Hematopoietic multipotent progenitor cell (in vitro differentiated cells): ENCODE measurements around the gene CYB5D1. TPM values are rescaled to one million over a fixed set of nuclear protein-coding genes. Genes with fewer than 3 reads are reported as not detected.
"Not testable (repeated sequence)": the region's sequence is repeated elsewhere in the genome, so short reads cannot be mapped to it uniquely, and the experiment has no call there.

Experiments used
- DNase-seq, 3 donors: peaks; one replicate each; pipeline ENCODE4 v3.0.0-alpha.2; 2011 to 2015; ENCODE audit warnings: low read depth in 2 of 3, low spot score in 2 of 3
- total RNA-seq: library from RNA; depleted of rRNA; stranded (reverse); fragments of >200 nt; gene quantifications from one replicate; pipeline ENCODE4 v1.2.3, GENCODE V29; 2012

The CYB5D1 gene
- total RNA-seq, 1 donor: 9.4 TPM

- peak in 2 of 3 donors; percentile 85 to 95 for DNase-seq
Observed at GRCh38 chr17:7856011-7856810, 1.6 kb upstream of the CYB5D1 start.

DNA sequence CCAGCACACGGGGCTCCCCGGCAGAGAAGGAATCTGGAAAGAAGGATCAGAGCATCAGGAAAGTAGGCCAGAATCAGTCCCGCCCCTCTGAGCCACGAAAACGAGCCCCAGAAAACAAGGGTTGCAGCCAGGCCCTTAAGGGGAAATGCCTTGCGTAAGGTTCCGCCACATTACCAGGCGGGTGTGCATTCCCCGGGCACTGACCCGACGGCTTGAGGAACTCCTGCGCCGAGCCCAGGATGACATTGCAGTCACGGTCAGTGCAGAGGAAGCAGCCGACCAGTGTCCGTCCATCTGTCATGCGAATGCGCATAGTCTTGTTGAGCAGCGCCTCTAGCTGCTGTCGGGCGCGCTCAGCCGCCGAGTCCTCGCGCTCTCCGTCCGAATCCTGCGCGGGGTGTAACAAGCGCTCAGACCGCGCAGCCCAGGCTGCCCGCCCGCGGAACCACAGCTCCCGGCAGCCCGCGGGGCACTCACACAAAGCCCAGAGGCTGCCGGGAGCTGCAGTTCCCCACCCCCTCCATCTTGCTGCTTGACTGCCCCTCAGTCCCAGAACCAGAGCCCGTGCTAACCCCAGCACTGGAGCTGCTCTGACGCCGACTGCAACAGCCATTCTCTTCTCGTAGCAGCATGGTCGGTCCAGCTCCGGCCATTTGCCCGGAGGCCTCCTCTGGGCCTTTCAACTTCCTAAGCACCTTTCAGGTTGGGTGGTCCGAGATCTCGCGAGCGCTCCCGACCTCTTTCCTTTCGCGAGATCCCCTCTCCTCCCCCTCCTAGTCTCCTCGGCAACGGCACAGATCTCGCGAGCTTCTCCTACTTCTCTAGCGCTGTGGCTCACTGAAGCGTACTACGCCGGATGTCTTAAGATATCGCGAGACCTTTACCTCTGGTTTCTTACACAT, 741 bp upstream of the CYB5D1 start, which contains the start of gene NAA38:
Gene NAA38 (minus strand): TSS at position 749 of the 902 bp plus-strand sequence. CDS start 96 bp downstream, at position 653.
- peak in 2 of 3 donors; percentile 99 to 100 for DNase-seq

GRCh38 chr17:7858522-7858810, 663 bp downstream of the CYB5D1 start:
- peak in 2 of 3 donors; percentile 51 to 58 for DNase-seq

DNA sequence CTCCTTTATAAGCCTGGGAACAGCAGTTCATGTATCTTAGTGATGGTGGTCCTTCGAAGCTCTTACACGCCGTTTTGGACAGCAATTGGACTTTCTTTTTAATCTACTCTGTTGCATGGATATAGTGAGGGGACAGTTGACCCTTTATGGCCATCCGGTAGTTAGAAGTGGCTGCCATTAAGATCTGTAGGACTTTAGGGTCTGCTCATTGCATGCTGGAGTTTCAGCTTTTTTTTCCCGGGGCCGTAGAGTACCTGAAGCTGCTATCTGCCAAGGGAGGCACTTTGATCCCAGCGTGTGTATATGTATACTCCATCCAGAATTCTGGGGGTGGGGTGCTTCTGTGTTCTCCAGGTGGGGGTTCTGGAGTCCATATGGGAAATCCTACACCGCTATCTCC, 1.2 kb downstream of the CYB5D1 start:
- DNase-seq: no peak

DNA sequence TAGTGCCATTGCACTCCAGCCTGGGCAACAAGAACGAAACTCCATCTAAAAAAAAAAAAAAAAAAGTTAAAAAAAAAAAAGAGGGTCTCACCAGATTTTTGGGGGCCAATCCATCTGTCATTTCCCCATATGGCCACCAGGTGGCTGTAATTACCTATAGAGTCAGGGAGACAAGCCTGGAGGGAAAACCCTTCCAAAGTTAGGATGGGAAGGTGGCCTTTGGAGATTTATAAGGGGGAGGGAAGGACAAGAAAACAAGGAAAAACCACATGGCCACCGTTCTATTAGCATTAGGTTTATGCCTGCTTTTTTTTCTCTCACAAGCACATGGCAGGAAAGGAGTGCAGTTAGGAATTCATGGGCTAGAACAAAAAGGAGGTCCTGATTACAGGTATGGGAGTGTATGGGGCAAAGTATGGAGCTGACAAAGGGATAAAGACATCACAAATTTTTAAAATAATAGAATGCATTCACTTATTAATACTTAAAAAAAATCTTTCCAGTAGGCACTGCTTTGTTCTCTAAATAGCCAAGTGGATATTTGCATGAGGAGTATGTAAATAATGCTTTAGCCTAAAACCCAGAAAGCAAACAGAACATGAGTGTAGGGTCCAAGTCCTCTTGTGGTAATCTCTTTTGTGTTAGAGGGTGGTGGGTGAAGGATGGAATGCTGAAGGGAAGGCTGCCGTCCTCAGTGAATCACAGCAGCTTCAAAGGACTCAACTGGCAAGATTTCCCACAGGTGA, 5.1 kb downstream of the CYB5D1 start:
- peak in 2 of 3 donors; percentile 56 to 84 for DNase-seq

GRCh38 chr17:7864384-7864783, 6.6 kb downstream of the CYB5D1 start:
- not testable (repeated sequence) for DNase-seq

GRCh38 chr17:7864995-7865650, 7.3 kb downstream of the CYB5D1 start:
- DNase-seq: no peak

- no peak for DNase-seq
Observed at GRCh38 chr17:7867881-7868329, 10.1 kb downstream of the CYB5D1 start.

DNA sequence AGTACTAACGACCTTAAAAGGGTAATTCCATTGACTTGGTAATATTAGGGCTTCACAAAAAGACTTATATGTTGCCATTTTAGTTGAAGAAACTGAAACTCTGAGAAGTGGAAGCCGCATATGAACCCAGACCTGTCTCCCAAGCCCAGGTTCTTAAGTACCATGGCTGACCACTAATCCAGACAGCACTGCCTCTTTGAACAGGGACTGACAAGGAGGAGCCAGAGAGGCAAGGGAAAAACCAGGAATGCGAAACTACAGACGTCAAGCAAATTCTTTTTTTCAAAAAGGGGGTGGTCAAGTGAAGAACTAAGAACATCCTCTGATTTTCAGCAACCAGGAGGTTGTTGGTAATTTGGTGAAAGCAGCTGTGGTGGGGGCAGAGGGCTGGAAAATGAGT, 15.2 kb downstream of the CYB5D1 start:
- no peak for DNase-seq

DNA sequence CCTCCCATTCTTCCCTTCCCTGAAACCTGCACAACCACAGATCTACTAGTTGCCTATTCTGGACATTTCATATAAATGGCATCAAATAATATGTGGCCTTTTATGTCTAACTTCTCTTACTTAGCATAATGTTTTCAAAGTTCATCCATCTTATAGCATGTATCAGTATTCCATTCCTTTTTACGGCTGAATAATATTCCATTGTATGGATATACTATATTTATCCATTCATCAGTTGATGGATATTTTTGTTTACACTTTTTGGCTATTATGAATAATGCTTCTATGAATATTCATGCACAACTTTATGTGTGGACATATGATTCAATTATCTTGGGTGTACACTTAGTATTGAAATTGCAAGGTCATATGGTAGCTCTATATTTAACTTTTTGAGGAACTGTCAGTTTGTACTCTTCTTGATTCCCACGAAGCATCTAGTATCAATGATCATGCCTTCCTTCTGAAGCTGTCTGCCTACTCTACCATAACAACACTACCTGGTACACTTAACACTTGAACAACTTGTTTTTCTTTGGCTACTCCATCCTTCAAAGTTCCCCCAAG, 18.1 kb downstream of the CYB5D1 start:
- no peak for DNase-seq

DNA sequence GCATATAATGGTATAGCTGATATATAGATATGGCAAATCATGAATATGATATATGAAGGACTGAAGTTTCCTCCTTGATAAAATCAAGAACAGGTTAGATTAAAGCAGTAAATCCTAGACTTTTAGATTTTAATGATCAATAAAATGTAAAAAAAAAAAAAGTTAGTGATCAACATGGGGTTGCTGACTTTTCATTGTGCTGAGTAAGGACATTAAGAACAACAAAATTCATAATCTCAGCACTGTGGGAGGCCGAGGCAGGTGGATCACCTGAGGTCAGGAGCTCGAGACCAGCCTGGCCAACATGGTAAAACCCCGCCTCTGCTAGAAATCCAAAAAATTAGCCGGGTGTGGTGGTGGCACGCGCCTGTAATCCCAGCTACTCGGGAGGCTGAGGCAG, 20.4 kb downstream of the CYB5D1 start:
- DNase-seq: no peak

DNA sequence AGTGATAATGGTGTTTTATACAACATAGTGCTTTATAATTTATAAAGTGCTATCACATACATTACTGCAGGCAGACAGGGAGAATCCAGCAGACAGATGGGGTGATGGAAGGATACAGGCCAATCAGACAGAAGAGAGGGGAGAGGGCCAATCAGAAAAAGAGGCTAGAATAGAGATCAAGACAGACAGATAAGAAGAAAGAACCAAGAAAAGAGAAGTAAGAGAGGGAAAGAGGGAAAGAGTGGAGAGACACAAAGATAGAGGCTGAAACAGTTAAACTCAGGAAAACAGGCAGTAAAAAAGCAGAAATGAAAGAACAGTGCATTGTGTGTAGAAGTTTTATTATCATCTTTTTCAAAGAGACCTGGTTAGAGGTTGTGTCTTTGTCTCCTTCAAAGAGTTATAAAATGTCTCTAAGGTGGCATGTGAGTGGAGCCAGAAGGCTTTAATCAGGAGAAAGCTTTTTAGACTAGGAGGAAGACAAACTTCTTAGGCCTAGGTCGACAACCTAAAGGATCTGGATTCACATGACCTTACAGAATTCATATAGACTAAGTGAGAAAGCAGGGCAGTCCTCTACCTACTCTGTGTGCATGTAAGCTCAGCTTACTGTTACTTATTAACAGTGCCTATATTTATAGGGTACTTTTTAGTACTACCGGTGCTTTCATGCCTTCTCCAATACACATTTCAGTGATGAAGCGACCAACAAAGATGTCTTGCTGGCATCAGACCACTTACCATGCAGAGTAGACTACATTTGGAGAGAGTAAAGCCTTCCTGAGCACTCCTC, 22.5 kb downstream of the CYB5D1 start:
- DNase-seq: no peak

DNA sequence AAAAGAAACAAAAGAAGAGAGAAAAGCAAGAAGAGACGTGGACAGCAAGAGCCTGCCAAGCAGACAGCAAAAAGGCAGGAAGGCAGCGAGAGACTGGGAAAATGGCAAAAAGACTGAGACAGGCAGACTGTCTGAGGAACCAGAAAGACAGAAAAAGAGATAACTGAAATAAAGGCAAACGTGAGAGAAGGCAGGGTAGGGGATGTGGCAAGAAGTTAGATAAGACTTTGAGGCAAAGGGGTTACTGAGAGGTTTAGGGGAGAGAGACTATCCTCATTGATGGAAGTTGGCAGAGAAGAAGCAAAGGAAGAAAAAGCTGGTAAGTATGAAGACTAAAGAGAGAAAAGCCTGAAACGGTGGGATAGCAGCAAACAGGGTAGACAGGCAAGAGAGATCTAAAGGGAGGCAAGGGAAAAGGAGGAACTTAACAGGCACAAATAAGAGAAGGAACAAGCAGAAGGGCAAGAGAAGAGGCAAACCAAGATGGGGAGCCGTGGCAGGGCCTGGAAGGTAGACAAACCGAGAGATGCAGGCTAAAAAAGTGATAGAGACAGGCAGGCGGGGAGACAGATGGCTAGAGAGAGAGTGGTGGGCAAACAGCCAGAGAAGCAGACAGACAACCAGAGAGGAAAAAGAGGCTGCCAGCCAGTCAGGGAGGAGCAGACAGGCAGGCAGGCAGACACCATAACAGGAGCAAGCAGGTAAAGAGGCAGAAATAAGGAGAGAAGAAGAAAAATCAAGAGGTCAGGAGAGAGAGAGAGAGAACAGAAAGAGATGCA, 23.7 kb downstream of the CYB5D1 start:
- no peak for DNase-seq

GRCh38 chr17:7882068-7882467, 24.3 kb downstream of the CYB5D1 start:
- no peak for DNase-seq

DNA sequence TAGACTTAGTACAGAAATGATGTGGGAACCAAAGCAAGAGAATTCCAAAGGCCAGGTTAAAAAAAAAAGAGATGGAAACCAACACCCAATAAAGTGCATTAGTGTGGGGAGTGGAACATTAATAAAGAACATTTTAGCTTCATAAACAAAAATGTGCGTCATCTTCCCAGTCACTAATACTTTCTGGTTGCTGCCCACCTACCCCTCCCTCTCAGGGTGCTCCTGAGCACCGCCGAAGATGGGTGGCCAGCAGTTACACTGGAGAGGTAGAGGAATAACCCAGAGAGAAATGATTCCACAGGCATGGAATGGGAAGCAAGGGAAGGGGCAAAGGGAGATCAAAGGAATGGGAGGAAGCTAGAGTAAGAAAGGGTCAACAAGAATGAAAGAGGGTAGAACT, 24.8 kb downstream of the CYB5D1 start:
- no peak for DNase-seq

DNA sequence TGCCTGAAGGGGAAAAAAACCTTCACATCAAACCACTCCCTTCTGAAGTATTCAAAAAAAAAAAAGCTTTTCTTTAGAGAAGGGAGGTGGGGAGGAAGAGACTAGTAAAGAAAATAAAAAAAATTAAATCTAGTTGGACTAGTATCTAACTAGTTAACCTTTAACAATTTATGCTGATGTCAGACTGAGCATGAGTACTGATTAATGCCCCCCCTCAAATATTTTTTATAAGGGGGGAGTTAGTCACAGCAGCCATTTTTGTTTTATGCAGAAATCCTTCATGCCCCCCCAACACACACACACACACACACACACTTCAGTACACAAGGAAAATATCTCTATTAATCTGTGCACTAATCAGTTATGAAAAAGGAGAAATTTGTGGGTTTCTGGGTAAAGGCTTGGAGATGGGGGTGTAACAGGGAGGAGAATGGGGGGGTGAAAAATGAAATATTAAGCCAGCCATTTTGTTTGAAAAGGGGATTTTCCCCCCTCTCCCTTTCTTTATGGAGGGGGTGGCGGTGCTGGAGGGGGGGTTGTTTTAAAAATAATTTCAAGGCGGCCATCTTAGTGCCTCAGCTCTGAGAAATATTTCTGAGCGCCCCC, 26.1 kb downstream of the CYB5D1 start:
- DNase-seq: peak in 2 of 3 donors; percentile 68 to 72

DNA sequence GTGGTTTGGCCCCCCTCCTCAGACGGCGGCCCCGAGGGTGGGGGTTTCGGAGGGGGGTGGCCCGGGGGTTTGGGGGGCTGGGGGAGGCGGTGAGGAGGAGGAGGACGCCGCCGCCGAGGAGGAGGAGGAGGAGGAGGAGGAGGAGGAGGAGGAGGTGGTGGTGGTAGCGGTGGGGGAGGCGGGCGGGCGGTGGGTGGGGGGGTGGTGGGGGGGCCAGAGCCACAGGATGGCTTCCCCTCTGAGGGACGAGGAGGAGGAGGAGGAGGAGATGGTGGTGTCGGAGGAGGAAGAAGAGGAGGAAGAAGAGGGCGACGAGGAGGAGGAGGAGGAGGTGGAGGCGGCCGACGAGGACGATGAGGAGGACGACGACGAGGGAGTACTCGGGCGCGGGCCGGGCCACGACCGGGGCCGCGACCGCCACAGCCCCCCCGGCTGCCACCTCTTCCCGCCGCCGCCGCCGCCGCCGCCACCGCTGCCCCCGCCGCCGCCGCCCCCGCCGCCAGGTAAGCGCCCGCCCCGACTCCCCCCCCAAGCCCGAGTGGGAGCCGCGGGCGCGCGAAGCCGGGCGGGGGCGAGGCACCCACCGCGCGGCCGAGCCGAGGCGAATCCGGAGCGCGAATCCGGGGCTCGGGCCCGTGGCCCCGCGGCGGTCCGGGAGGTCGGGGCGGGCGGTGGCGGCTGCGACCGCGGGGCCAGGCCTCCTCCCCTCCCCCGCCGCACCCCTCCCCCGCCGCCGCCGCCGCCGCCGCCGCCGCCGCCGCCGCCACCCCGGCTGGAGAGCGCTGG, 27.0 kb downstream of the CYB5D1 start:
- peak in 1 of 3 donors; percentile 15 for DNase-seq
